WERI-Rb-1 (cell line): Measurements from ENCODE around the gene MAPK12.

ENCODE experiments used
- DNase-seq: peaks from one replicate; pipeline ENCODE4 v3.0.0-alpha.2; 2020
- H3K27ac ChIP-seq: fragments of 250-450 bp; sonication (Bioruptor Pico); 2 replicates; pipeline ENCODE4 v1.5.1; 2020; ENCODE audit warnings: mild to moderate bottlenecking, moderate library complexity
- H3K27me3 ChIP-seq: fragments of 250-450 bp; sonication (Bioruptor Pico); 2 replicates; pipeline ENCODE4 v1.5.1; 2021; ENCODE audit warnings: mild to moderate bottlenecking, low read depth, moderate library complexity; ENCODE audit not compliant: insufficient read depth, severe bottlenecking
- H3K36me3 ChIP-seq: fragments of 250-450 bp; sonication (Bioruptor Pico); 2 replicates; pipeline ENCODE4 v1.5.1; 2020; ENCODE audit warnings: mild to moderate bottlenecking, moderate library complexity
- H3K4me3 ChIP-seq: 2 replicates; pipeline ENCODE4 v1.5.1; 2011; ENCODE audit warnings: low read depth, mild to moderate bottlenecking, control low read depth, low read length
- H3K9me3 ChIP-seq: fragments of 250-450 bp; sonication (Bioruptor Pico); 2 replicates; pipeline ENCODE4 v1.5.1; 2021; ENCODE audit warnings: mild to moderate bottlenecking, moderate library complexity; ENCODE audit not compliant: severe bottlenecking
- TF ChIP-seq, protein P1 (sequence below): IDR thresholded peaks from 2 replicates; pipeline ENCODE4 v1.5.1; 2011; ENCODE audit warnings: low read depth, mild to moderate bottlenecking, control low read depth, inconsistent platforms, low read length

MAPK12 gene

DNA sequence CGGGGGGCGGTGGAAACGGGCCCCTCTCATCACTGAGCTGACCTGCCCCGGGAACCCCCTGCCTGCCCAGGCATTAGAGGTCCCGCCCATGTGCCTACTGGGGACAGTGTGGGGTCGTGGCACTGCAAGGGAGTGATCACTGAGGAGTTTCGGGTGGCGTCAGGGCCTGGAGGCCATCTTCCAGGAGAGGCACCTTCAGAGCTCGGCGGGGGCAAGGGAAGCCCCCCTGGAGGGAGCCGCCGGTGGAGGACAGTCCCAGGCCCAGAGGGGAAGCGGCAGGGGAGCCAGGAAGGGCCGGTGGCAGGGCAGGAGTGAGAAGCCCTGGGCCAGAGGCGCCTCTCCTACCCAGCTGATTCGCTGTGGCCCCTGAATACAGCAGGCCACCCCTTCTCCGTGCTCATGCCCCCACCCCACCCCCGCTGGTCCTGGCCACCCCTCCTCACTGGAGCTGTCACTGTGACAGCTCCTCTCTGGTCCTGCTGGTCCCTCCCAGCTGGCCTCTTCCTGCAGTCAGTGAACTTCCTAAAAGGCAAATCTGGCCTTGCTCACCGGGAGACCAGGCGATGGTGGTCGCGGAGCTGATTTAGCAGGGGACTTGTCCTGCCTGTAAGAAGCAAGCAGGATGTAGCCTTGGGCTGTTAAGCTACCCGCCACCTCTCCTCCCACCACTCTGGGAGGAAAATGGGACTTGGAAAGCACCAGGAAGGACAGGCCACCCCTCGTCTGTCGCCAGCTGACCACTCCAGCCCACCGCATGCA lies 10.7 kb upstream of the MAPK12 start:
- peak; percentile 35 for DNase-seq
- TF ChIP-seq, protein P1, sequence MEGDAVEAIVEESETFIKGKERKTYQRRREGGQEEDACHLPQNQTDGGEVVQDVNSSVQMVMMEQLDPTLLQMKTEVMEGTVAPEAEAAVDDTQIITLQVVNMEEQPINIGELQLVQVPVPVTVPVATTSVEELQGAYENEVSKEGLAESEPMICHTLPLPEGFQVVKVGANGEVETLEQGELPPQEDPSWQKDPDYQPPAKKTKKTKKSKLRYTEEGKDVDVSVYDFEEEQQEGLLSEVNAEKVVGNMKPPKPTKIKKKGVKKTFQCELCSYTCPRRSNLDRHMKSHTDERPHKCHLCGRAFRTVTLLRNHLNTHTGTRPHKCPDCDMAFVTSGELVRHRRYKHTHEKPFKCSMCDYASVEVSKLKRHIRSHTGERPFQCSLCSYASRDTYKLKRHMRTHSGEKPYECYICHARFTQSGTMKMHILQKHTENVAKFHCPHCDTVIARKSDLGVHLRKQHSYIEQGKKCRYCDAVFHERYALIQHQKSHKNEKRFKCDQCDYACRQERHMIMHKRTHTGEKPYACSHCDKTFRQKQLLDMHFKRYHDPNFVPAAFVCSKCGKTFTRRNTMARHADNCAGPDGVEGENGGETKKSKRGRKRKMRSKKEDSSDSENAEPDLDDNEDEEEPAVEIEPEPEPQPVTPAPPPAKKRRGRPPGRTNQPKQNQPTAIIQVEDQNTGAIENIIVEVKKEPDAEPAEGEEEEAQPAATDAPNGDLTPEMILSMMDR: no peak
- peak overlapping the region; percentile 91 for H3K4me3 ChIP-seq

DNA sequence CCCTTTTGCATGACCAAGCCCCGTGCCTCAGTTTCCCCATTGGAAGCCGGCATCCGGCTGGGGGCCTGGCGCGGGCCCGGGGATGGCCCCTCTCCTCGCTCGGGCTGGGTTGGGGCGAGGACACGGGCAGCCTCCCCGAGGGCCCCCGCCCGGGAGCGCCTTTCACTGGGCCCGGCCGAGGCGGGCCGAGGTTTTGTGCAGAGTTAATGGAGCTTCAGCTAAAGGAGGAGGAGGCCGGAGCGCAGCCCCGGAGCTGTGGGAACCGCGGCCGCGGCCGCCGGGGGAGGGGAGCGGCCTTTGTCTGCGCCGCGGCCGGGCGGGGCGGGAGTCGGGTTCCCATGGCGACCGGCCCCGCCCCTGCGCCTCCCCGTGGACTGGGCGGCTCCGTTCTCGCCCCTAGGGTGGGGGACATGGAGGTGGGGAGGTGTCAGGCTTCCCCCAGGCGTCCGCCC lies 10.1 kb upstream of the MAPK12 start:
- Histone ChIP-seq H3K27me3 (no peaks in the 10 kb centered on the region), H3K4me3 (peak overlapping the region; percentile 91), H3K36me3 (peaks cover 29% of the 10 kb centered on the region), H3K27ac (peak overlapping the region; percentile 87), H3K9me3 (no peaks in the 10 kb centered on the region)
- peak; percentile 86 for DNase-seq
- TF ChIP-seq, protein P1: no peak

More for the DNA sequence above, 10.7 kb upstream of the MAPK12 start:
- Histone ChIP-seq H3K36me3 (peaks cover 28% of the 10 kb centered on the region), H3K27me3 (no peaks in the 10 kb centered on the region), H3K27ac (peak overlapping the region; percentile 50), H3K9me3 (no peaks in the 10 kb centered on the region)

DNA sequence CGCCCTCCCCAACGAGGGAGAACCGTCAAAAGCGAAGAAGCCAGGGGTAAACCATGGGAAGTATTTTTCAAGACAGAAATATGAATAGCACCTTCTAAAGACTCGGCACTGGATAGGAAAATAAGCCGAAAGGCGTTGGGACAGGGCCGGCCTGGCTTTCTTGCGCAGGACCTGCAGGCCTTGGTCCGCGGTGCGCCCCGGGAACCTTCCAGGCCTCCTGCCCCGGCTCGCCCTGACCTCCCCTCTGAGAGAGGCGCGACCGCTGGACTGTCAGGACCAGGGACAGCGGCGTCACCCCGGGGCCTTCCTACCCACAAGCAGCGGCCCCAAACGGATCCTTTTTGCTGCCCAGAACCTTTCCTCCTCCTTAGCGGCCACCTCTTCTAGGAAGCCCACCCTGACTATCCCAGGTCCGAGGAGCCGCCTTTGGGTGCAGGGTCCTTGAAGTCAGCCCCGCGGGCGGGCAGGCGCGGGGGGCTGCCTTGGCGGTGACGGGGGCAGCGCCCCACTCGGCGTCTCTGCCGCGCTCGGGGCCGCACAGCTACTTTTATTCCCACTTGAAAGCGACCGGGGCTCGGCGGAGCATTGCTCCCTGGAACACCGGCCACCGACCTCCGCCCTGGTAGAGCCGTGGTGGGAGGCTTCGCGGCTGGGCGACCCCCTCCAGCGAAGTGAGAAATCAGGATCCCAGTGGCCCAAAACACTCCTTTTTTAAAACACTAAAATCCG lies 9.3 kb upstream of the MAPK12 start:
- Histone ChIP-seq H3K27me3 (no peaks in the 10 kb centered on the region), H3K27ac (peak overlapping the region; percentile 87), H3K4me3 (peak overlapping the region; percentile 91), H3K9me3 (no peaks in the 10 kb centered on the region), H3K36me3 (peaks cover 24% of the 10 kb centered on the region)
- DNase-seq: peak; percentile 23
- TF ChIP-seq, protein P1: no peak

DNA sequence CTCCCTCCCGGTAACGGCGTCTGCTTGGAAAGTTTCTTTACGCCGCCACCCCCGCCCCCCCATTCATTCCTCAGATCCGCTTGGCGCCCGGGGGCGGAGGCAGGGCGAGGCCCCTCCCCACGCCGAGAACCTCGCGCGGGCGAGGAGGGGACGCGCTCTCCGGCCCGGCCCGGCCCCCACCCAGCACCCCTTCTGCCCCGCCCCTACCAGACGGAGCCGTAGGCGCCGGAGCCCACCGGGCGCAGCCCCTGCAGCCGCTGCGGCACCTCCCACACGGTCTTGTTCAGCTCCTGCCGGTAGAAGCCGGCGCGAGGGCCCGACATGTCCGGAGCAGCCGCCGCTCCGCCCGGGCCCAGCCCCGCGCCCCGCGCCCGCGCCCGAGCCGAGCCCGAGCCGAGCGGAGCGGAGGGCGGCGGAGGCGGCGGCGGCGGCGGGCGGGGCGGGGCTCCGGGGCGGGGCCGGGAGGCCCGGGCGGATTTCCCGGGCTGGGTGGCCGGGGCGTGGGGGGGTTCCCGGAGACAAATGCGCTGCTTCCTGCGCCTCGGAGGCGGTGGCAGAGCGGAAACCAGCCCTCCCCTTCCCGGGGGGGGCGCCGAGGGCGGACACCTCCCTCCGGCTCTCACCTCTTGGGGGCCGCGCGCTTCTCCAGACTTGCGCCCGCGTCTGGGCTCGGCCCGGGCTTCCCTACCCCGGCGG lies 8.6 kb upstream of the MAPK12 start, which contains the start of gene MAPK11:
Gene MAPK11, minus strand, starts transcription at position 411 of the 696 bp plus-strand sequence. Its CDS starts 88 bp downstream, at position 323.
- peak; percentile 79 for DNase-seq
- peaks cover 20% of the 10 kb centered on the region for H3K36me3 ChIP-seq
- H3K27me3 ChIP-seq: no peaks in the 10 kb centered on the region
- peak within 1 kb of the TSS; percentile 87 for H3K27ac ChIP-seq
- H3K4me3 ChIP-seq: peak within 1 kb of the TSS; percentile 91
- TF ChIP-seq, protein P1: no peak
- H3K9me3 ChIP-seq: no peaks in the 10 kb centered on the region

DNA sequence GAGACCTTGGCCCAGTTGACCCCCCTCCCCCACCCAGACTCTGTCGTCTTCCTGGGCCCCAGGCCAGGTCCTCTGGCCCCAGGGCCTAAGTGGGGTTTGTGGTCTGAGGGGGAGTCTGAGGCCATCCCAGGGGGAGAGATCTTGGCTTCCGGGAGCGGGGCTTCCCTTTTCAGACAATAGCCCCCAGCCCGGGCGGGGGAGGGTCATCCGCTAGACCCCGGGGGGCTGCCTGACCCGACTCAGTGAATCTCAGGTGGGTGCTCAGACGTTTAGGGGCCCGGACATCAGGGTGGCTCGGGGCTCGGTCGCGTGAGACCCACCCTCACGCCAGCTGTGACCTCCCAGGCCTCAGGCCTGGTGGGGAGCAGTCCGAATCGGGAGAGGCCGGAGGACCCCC lies 8.1 kb upstream of the MAPK12 start:
- peak overlapping the region; percentile 64 for H3K4me3 ChIP-seq
- no peak for DNase-seq
- no peaks in the 10 kb centered on the region for H3K9me3 ChIP-seq
- H3K27me3 ChIP-seq: no peaks in the 10 kb centered on the region
- peak overlapping the region; percentile 87 for H3K27ac ChIP-seq
- TF ChIP-seq, protein P1: no peak
- H3K36me3 ChIP-seq: peaks cover 22% of the 10 kb centered on the region
